Tongue (tissue), 2 donors: ENCODE results near the gene SST. TPM values are rescaled to one million over a fixed set of nuclear protein-coding genes. Genes with fewer than 3 reads are reported as not detected.

Source experiments
- DNase-seq: peaks from one replicate; pipeline ENCODE4 v3.0.0-alpha.2; 2015
- total RNA-seq: library from RNA; depleted of rRNA; stranded (reverse); fragments of >200 nt; gene quantifications from one replicate; pipeline ENCODE4 v1.2.3, GENCODE V29; 2014

SST gene
- total RNA-seq, 1 donor from 2014 or later: not detected

- DNase-seq: peak; percentile 68
These were observed 42.0 kb downstream of the SST start for GRCh38 chr3:187628169-187628568.

GRCh38 chr3:187626581-187626980 is 43.6 kb downstream of the SST start:
- no peak for DNase-seq

DNA sequence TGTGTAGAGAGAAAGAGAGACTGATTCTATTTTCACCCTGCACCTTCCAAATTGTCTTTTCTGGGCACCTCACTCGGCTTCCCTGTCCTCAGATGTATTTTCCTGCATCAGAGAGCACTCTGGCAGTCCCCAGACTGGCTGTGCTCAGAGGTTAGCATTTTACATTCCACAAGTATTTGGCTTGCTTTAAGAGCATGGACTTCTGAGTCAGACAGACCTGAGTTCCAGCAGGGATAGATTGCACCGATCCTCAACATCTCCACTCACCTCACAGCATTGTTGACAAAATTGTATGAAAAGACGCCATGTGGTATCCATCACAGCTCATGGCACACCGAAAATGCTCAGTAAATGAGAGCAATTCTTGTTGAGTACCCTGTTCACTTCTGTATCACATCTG is 45.6 kb downstream of the SST start:
- no peak for DNase-seq

GRCh38 chr3:187623285-187623814 is 46.8 kb downstream of the SST start:
- no peak for DNase-seq

DNA sequence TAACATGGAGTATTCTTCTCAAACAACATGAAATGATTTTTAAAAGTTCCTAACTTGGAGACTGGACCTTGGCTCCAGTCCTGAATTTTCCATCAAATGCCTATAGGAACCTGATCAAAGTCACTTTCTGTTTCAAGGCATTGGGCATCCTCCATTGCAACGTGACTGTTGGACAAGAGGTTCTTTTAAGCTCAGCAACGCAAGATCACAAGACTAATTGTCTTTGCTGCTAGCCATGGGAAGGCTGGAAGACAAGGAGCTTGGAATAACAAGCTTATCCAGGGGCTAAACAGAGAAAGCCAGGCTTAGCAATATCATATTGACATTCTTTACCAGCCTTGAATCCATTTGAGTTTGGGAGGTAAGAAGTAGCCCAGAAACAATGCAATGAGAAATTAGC is 48.3 kb downstream of the SST start:
- no peak for DNase-seq

DNA sequence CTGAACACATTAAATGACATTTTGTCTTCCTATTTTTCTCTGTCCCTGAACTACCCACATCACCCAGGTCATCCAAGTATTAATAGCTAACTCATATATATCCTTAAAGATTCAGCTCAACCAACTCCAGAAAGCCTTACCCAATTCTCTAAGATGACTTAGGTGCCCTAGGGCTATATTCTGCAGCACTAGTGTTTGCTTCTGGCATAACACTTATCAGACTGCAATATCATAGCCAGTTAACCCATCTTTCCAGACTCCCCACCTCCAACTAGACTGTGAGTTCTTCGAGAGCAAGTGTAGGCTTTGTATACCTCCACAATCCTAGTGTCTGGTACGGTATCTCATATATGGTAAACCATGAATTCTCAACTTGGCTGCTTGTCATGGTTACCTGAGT is 50.7 kb downstream of the SST start:
- DNase-seq: no peak

Other genes with a start within 250 kb of the SST start
- gene RTP2, start 32.2 kb upstream of the SST start, total RNA-seq: not detected
- 19.2 TPM for gene BCL6, start 75.1 kb upstream of the SST start, total RNA-seq